GM21360 (cell line): Measurements from ENCODE around the gene CCDC106.

Experiments
- ATAC-seq: cut with Tn5 transposase; IDR thresholded peaks from one replicate; pipeline ENCODE4 v1.9.1; 2021; ENCODE audit warnings: mild to moderate bottlenecking, moderate library complexity; ENCODE audit not compliant: unreplicated experiment

CCDC106 gene

DNA sequence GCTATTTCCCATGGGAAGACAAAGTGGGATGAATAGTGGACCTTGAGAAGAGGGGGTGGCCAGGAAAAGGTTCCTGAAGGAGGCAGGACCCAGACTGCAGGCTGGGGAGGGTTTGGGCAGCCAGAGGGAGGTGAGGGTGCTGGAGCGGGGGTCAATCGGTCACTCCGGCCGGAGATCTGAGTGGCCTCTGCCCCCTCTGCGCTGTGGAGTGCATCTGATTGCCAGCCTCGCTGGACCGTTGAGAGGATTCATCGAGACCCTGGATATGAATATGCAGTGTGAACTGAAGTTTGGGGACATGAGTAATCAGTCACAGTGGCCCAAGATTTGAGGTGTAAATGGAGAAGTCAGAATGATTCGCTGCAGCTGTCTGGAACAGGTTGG is 12.7 kb upstream of the CCDC106 start:
- no peak for ATAC-seq

DNA sequence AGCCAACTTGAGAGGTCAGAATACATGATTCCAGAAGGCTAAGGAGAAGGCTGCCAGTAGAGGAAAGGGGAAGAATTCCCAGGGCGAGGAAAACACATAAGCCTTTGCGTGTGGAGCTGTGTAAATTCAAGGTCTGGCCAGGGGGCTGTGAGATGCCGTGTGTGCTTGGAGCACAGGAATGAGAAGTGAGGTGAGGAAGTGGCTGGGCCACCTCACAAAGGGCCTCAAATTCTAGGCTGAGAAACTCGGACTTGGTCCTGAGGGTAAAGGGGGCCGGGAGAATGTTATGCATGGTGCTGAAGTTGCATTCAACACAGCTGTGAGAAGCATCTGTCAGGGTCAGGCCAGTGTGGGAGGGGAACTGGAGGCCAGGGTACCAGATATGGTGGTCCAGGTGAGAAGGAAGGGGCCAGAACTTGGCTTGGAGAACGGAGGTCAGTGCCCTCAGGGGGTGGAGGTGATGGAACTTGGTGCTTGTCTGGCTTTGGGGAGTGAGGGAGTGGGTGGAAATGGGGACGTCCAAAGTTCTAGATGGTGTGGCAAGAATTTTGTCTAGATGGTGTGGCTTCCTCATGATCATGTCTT is 12.1 kb upstream of the CCDC106 start:
- no peak for ATAC-seq

DNA sequence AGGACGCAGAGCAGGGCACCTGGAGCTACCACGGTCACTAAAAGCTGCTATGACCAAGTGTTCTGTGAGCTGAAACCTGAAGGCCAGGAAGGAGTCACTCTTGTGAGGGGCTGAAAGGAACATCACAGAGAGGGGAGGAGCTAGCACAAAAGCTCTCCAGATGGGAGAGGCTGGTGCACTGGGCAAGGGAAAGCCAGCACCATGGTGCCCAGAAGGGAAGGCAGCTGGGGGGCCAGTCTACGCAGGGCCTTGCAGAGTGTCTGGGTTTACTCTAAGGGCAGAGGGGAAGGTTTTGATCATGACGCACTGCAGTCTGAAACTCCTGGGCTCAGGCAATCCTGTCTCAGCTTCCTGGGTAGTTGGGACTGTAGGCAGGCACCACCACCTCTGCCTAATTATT is 11.3 kb upstream of the CCDC106 start:
- ATAC-seq = no peak

DNA sequence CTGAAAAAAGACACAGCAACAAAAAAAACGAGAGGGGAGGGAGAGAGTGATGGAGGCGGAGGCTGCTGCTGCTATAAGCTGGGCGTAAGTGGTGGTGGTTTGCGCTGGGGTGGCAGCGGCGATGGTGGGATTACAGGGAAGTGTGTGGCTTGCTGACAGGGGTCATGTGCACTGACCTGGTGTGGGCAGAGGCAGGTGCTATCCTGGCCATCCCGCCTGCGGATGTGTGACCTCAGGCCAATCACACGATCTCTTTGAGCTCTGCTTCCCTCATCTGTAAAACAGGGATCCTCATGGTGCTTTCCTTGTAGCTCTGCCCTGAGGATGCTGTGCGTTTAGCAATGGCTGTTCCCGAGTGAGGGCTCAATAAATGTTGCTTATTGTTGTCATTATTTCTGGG is 10.5 kb upstream of the CCDC106 start:
- no peak for ATAC-seq

DNA sequence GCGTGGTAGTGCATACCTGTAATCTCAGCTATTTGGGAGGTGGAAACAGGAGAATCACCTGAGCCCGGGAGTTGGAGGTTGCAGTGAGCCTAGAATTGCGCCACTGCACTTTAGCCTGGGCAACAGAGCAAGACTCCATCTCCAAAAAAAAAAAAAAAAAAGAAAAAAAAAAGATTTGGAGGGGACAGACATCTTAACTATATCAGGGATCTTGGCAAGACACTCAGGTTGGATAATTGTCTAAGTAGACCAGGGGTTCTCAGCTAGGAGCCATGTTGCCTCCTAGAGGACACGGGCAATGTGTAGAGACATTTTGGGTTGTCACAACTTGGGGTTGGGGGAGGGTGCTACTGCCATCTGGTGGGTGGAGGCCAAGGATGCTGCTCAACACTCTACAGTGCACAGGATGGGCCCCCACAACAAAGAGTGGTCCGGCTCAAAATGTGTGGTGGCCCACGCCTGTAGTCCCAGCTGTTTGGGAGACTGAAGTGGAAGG is 9.1 kb upstream of the CCDC106 start:
- no peak for ATAC-seq

DNA sequence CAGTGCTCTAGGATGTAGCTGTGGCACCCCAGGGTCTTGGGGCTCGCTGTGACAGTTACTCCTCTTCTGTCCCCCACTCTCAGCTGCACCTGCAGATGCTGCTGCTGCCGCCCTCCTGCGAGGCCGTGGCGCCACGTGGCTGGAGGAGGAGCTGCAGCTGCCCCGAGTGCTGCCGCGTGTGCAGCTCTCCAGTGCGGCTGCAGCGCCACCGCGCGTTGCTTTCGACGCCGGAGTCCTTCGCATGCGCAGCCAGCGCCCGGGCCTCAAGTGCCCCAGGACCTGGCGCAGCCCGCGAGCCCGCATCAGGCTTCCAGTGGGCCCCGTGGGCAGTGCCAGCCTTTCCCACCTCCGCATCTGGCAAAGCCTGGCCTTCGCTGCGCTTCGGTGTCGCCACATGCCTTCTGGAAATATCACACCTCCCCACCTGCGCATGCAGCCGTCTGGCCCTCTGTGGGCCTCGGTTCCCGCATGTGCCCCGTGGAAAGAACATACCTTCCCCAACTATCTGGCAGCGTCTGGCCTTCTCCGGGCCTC is 7.9 kb upstream of the CCDC106 start:
- no peak for ATAC-seq

DNA sequence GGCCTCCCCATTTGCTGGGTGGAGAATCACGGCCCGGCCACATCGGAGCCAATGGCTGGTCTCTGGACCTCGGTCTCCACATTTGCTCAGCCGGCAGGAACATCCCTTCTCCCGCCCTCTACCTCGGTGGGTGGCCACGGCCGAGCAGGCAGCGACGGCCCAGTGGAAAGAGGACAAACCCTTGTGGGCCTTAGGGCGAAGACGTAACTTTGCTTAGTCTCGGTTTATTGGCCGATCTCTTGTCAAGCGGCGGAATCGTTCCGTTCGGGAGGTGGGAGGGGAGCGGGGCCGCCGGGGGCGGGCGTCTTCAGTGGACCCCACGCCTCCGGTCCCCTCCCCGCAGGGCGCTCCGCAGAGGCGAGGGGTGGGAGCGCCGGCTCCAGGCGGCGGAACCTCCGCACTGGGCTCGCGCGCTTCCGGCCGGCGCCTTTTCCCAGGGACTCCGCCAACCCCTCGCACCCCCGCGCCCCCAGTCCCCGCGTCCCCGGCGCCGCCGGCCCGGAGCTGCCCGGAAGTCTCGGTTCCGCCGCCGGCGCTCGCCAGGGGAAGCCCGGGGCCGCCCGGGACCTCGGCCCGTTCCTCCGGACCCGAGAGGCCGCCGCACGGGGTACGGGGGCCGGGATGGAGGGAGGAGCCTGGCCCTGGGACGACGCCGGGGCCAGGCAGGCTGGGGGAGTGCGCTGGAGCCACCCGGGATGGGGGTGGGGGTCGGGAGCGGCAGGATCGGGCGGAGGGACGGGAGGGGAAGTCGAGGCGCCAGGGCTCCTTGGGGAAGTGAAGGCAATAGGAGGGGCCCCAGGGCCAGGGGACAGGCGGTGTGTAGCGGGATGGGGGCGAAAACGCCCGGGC is 7.2 kb upstream of the CCDC106 start, which contains the start of gene ZNF580:
Gene ZNF580 (plus strand): TSS at position 426 of the 849 bp plus-strand sequence. CDS start 1,507 bp downstream, outside the sequence.
- ATAC-seq = no peak

DNA sequence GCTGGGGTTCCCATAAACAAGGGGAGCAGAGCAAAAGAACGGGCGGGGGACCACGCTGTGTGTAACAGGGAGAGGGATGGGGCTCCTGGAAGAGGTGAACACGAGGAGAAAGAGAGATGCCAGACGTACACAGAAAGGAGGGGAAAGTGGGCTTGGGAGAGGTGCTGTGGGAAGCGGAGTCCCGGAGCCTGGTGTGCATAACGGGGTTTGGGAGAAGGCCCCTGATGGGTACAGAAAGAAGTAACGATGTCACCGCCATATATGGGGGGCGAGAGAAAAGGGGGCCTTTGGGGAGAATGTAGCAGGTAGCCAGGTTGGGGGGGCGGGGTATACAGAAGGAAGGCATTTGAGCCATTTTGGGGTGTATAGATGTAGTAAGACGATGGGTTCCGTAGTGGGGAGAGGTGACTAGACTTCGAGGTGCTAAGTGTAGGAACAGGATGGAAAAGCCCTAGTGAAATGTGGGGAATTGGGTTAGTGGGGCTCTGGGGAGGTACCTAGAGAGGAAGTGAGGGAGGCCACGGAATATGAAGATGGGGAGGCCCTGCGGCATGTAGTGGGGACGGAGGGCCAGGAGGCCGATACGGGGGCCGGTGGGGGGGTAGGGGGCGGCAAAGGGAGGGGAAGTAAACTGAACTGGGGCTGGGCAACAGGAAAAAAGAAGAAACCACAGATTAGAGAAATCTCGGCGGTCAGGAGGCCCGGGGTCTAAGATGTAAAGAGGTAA is 6.4 kb upstream of the CCDC106 start:
- no peak for ATAC-seq

DNA sequence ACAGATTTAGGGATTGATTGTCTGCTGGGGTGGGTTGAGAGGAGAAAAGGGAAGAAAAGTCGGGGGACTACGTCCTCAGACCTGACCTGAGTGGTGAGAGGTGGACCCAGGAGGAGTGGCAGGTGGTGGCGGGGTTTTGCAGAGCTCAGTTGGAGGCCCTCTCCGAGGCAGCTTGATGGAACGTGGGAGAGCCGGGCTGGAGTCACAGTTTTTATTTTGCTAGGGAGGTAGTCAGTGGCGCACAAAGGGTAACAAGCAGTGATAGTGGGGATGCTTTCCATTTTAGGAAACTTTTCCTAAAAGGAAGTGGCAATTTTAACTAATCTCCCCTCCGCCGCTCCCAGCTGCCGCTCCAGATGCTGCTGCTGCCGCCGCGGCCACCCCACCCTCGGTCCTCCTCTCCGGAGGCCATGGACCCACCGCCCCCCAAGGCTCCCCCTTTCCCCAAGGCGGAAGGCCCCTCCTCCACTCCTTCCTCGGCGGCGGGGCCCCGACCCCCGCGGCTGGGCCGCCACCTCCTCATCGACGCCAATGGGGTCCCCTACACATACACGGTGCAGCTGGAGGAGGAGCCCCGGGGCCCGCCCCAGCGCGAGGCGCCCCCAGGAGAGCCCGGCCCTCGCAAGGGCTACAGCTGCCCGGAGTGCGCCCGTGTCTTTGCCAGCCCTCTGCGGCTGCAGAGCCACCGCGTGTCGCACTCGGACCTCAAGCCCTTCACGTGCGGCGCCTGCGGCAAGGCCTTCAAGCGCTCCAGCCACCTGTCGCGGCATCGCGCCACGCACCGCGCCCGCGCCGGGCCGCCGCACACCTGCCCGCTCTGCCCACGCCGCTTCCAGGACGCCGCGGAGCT is 5.6 kb upstream of the CCDC106 start:
- no peak for ATAC-seq

DNA sequence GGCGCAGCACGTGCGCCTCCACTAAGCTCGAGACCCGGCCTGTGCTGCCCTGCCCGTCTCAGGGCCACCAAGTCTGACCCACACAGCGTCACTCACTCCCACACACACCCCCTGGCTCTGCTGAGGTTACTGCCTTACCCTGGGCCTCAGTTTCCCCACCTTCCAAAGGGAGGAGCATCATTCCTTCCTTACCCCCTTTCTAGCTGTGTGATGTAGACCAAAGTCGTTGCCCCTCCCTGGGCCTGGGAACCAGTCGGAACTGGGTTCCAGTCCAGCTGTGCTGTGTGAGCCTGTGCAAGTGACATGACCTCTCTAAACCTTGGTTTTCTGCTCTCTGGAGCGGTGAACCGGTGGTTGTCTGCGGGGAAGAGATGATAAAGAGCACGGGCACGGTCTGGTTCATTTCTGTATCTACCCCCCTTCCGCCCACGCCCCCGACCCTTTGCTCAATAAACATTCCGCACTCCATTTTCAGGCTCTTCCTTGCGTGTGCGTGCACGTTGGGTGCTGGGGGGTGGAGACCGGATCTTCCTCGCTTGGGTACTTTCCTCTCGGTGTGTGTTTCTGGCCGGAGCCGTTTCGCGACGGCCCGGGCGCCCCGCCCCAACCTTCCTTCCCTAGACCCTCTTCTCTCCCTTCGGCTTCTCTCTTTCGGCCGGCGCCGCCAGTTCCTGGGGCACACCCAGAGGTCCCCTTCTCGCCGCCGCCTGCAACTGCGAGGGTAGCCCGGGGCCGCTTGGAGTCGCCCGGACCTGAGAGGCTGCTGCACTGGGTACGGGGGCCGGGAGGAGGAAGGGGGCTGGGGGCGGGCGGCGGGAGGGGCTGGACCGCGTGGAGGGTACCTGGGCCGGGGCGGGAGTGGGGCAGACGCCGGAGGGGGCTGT is 4.8 kb upstream of the CCDC106 start, which contains the start of gene ZNF581:
Gene ZNF581 (plus strand): TSS at position 647 of the 884 bp plus-strand sequence. CDS start 923 bp downstream, outside the sequence.
- ATAC-seq = no peak

DNA sequence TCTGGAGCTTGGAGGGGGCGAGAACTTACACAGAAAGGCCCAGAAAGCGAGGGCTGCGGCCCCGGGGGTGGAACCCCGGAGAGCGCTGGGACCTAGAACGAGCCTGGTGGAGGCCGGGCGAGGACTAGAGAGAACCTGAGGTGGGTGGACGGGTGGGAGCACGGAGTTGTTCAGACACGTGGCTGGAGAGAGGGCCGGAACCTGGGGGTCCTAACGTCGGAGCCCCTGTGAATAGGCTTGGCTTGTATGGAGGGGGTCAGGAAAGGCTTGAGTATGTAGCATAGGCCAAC is 4.2 kb upstream of the CCDC106 start:
- no peak for ATAC-seq

DNA sequence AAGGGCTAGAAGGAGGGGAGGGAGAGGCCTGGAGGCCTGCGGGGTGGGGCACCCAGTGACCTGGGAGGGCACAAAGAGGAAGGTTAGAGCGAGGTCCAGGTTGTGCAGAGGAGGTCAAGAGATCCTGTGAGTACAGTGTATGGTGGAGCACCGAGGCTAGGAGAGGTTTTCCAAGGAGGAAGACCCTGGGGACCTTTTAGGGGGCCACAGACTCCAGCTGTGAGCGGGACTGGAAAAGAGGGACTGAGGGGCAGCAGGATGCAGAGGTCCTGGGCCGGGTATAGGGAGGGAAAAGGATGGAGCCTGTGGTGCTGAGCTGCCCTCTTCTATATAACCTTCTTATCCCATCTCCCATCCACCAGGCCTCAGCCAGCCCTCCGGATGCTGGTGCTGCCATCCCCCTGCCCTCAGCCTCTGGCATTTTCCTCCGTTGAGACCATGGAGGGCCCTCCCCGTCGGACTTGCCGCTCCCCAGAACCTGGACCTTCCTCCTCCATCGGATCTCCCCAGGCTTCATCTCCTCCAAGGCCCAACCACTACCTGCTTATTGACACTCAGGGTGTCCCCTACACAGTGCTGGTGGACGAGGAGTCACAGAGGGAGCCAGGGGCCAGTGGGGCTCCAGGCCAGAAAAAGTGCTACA is 3.7 kb upstream of the CCDC106 start:
- no peak for ATAC-seq

DNA sequence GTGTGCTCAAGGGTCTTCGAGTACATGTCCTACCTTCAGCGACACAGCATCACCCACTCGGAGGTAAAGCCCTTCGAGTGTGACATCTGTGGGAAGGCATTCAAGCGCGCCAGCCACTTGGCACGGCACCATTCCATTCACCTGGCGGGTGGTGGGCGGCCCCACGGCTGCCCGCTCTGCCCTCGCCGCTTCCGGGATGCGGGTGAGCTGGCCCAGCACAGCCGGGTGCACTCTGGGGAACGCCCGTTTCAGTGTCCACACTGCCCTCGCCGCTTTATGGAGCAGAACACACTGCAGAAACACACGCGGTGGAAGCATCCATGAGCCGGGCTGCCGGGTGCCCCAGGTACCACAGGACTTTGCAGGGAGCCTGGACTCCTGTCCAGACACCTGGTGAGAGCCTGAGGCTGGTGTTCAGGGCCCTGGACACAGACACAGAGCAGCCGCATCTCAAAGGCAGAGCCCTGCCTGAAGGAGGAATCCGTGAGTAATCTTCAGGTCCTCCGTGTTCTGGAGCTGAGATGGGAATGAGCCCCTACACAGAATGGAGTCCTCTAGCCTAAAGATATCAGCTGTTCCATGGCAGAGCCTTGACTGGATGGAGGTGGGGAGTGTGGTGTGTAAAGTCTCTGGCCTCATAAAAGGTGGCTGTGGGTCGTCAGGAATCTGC is 3.0 kb upstream of the CCDC106 start:
- no peak for ATAC-seq

DNA sequence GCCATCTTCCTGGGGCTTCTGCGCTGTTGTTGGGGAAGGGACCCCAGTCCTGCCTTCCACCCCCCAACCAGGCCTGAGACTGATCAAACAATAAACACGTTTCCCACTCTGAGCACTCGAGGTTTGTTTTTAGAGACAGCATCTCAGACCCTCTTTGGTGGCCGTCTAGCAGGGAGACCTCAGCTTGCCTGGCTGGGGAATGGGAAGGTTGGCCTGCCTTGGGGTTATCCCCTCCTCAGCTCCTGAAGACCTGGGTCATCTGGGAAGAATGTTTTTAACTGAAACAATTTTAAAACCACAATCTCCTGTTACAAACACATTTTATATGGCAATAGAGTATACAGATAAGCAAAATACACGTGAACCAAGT is 2.5 kb upstream of the CCDC106 start:
- ATAC-seq = no peak

DNA sequence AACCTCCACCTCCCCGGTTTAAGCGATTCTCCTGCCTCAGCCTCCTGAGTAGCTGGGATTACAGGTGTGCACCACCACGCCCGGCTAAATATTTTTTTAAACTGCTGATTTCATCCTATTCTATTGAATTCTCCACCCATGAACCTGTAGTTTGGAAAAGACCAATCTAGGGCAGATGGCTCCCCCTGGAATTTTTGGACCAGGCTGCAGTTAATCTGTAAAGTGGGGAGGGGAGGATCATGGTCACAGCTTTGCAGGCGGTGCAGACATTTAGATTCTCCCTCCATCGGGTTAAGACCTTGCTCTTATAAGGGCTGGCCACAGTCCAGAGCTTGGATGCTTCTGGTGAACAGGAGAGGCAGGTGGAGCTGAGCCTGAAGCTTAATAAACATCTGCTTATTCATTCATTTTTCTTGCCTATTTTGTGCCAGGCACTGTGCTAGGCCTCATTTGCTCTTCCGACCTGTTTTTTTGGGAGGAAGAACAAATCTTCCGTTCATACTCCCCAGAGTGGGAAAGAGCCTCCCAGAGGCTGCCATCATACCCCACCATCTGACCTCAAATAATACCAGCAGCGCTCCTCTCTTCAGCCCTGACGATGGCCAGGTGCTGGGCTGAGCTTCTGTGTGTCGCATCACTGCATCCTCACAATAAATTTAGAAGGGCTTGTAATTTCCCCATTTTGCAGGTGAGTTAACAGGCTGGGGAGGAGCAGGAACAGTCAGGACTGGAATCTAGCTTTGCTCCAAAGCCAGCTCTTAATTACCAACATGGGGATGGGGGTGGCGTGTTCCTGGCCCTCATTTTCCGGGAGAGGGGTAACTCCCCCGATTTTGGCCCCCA is 902 bp upstream of the CCDC106 start:
- no peak for ATAC-seq

DNA sequence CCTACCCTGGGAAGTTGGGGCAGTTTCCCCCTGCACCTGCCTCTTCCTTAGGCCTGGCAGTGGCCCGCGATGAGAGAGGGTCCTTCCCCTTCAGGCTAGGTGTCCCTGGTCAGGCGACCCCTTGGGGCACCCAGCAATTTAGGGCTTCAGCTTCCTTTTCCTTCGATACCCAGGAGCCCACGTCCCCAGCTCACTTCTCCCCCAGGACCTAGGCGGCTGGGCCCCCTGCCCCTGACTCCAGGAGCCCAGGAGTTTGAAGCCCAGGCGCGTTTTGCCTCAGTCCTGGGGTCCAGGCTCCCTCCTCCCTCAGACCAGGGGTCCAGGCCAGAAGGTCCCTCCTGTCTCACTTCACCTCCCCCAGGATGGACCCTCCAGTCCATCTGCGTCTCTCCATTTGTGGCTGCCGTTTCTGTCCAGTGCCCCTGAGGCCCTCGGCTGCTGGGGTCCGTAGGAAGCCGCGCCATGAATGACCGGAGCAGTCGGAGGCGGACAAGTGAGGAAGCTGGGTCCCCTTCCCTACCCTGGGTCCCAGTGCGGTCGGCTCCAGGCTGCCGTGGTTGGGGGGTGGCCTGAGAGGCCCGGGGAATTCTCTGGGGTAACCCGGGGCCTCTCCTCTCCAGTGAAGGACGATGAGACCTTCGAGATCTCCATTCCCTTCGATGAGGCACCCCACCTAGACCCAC is 714 bp downstream of the CCDC106 start:
- no peak for ATAC-seq
